HG03521 (cell line): ENCODE data around the gene MYO5A.
"Not testable (repeated sequence)": the region's sequence is repeated elsewhere in the genome, so short reads cannot be mapped to it uniquely, and the experiment has no call there.

Source experiments
- ATAC-seq: cut with Tn5 transposase; IDR thresholded peaks from one replicate; pipeline ENCODE4 v1.9.1; 2021; ENCODE audit warnings: mild to moderate bottlenecking, moderate library complexity; ENCODE audit not compliant: unreplicated experiment

The MYO5A gene

DNA sequence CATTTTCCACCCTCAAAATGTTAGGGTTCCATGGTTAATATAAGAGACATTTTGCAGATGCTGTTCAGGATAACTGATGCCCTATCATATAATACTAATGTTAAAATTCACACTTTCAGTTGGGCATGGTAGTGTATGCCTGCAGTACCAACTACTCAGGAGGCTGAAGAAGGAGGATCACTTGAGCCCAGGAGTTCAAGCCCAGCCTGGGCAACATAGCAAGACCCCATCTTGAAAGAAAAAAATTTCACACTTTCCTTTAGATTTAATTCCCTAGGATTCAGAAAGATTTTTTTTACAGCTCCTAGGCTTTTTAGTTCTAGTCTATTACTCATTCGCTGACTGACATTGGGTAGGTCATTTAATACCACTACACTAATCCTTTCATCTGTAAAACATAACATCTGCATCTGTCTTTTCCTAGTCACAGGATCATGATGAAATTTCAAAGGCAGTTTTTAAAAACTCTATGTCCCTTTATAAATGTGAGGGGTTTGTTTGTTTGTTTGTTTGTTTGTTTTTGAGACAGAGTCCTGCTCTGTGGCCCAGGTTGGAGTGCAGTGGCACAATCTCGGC lies 103.7 kb downstream of the MYO5A start:
- no peak for ATAC-seq

DNA sequence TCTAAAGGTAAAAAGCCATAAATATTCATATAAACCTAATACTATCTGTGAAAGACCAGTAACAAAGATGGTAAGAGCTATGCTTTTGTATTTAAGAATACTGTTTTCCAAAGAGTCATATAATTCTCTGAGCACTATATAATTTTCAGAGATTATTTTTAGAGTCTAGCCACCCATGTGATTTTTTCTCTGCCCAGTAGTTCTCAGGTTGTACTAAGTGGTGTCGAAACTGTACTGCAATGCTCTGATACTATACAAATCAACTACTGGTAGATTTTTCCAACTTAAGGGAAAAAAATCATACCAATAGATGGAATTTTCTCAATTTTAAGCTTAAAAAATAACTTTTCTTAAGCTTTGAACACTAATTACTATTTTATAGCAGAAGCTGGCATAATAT lies 104.8 kb downstream of the MYO5A start:
- ATAC-seq, result no peak

DNA sequence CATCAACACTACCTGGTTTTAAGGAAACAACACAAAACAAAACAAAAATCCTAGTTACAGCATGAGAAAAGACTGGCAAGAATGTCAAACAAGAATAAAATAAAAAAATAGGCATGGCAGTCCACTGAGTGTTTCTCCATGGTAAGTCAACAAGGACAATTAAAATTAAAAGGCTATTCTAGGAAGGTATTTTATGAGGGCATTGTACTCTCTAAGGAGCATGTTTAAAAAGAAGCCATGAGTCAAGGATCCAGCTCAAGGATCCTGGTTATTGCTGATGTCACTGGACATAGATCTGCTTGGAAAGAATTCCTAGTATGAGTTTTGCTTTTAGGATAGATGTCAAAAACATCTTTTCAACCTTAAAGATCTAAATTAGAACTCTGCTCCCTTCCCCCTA lies 106.7 kb downstream of the MYO5A start:
- ATAC-seq, result no peak

DNA sequence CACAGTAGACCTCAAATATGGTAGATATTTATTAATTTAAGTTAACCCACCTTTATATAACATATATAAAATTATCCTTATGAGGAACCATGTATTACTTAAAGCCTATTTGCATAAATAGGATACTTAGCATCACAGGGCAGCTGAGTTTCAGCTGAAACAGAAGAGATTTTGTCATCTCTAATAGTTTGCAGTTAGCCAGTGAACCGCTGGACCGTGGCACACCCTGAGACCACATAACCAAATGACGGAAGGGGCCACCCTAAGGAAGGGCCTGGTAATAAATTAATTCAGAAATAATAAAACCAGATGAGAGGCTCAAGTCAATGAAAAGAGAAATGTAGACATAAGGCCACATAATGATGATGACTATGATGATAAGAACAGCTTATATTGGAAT lies 107.7 kb downstream of the MYO5A start:
- no peak for ATAC-seq

DNA sequence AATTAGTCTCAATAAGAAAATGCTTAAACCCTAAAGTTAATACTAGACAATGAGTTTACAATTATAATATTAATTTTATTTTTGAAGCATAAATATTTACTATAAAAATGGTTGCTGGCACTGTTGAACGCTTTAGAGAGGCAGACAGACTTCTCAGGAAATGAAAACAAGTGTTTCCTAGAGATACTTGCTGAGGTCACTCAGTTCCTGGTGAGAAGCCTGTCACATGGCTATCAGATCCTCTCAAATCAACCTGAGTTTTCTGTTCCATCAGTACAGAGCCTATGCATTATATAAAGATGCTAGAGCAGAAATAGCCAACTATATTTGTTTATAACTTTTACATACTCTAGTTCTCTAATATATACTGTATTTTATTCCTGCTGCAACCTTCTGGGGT lies 109.2 kb downstream of the MYO5A start:
- ATAC-seq, result no peak

DNA sequence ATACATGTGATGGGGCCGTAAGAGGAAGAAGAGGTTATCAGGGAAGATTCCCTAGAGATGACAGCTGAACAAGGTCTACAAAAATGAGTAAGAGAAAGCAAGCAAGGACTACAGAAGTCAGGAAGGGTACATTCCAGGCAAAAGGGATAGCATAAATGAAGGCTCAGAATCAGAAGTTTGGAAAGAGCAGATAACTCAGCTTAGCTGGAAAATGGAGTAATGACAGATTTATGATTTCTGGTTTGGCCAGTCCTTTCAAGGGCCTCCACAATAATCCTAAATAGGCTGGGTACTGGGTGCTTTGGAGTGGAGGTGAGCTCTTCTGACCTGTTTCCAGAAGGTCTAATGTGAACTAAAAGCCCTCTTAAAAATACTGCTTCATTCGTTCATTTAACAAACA lies 110.7 kb downstream of the MYO5A start:
- no peak for ATAC-seq

DNA sequence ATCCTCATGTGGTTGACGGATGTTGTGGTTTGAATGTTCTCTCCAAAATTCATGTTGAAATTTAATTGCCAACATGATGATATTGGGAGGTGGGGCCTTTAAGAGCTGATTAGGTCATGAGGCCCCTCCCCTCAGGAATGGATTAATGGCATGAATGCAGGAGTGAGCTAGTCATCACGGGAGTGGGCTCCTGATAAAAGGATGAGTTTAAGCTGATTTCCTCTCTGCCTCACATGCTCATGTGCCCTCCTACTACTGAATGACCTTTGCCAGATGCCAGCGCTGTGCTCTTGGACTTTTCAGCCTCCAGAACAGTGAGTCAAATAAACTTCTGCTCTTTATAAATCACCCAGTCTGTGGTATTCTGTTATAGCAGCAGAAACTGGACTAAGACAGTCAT lies 111.2 kb downstream of the MYO5A start:
- no peak for ATAC-seq

DNA sequence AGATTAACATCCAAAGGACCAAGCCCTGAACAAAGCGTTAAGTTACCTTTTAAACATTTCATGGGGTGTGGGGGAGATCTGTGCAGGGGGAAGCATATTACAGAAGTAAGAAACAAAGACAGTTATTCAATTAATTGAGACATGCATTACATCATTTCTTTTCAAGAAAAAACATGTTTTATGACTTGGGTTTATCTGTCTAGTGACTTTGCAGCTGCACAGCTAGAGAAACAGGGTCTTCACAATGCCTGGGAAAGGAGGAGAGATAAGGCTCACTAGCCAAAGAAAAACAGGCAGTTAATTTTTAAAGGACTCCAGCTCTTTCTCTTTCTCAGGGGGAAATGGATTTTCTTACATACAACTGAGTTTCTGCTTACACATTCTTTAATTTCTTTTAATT lies 112.1 kb downstream of the MYO5A start:
- not testable (repeated sequence) for ATAC-seq

DNA sequence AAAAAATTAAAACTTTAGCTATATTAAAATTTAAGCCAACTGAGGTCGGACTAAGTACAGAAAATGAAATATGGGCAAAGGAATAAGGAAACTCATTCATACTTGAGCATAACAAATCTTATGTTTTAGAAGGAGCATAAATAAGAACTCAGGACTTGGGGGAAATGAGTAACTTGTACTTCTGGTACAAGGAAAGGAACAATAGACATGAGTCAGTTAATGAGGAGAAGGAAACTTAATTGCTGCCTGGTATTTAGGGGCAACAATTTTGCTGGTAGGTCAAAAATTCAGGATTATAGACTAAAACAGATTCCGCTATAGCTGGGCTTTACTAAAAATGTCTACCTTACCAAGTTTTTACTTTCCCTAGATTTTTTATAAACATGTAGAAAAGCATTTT lies 113.1 kb downstream of the MYO5A start:
- no peak for ATAC-seq

DNA sequence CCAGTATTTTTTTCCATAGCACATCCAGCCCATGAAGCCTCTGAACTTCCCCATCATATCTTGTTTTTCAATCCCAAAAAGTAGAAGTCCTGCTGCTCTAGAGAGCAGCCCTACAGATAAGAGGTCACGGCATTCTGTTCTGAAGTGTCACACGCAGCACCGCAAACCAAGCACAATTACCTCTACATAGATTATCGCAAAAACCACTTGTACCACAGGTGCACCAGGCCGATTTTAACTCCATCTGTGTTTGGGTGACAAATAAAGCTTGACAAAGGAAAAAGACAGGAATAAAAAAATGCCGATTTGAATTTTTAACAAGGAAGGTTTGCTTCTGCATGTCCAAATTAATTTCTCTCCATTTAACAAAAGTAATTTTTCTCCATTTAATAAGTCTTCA lies 113.7 kb downstream of the MYO5A start:
- no peak for ATAC-seq

DNA sequence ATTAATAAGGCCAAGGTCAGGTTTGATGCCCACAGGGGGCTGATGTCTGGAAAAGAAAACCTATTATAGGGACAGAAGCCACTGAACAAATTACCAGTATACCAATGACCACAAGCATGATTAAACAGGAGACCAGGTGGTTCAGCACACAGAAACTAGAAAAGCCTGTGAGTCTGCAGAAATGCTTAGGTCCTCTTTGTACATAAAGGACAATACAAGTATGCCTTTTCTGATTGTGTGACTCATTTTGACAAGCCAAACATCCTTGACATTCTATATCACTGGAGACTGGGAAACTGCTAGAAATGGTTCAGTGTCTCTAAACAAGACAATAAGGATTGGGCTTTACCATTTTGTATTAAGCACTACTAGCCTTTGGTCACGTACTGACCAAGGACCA lies 119.9 kb downstream of the MYO5A start:
- no peak for ATAC-seq

DNA sequence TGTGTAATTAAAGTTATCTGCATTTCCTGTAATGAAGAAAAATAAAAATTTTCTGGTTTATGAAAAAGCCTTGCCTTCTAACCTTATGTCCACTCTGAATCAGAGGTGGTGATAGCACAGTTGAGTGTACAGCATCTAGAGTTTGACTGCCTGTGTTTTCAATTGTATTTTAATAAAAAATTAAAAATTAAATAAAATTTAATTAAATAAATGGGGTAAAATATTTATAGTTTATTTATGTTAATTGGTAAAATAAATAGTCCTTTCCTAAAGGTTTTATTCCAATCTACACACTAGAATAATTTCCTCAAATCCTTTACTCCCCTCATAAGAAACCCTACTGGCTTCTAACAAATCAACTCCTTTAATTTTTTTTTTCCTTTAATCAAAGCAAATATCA lies 121.3 kb downstream of the MYO5A start:
- no peak for ATAC-seq

DNA sequence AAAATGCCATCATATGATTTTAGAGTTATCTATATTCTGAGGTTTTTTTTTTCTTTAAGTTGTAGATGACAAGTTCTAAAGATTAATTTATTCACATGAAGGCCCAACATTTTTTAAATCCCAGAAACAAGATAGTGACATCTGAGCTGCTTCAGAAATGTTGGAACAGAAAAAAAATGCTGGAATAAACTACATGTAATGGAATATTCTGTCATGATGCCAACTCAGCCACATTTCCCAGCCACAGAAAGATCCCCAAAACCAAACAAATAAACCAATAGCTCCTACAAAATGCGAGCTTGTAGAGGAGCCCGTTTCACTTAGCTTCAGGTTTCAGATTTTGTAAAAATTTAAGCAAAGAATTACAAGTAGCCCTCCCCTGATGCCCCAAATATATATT lies 122.1 kb downstream of the MYO5A start:
- no peak for ATAC-seq

DNA sequence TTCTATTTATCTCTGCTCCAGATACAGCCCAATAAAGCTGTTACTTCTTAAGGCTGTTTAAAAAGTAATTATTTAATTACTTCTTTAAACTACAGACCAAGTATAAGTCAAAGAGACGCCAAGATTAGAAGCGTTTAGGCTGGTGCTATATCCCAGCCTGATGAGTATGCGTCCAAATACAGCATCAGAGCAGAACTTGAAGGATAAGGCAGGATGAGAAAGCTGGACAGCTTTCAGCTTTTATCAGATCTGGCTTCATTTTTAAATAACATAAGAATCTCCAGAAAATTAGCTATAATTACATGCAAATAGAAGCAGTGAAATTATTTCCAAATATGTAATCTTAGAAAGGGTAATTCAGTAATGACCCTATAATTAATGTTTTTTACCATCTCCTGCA lies 122.8 kb downstream of the MYO5A start:
- no peak for ATAC-seq

DNA sequence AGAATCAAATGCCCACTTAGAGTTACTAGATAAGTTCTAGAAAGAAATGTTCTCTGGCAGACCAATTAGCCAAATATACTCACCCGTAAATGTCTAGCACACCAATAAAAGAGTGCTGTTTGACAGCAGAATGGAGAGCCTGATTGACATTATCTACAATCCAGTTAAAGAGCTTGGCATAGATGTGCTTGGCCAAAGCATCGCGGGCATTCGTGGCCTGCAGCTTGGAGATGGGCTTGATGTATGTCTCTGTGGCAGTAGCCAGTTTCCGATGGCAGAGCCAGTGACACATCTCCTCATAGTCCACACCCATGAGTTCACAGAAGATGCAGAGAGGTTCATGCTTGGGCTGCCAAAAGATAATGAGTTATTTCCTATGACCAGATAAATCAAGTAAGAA lies 131.6 kb downstream of the MYO5A start:
- no peak for ATAC-seq

DNA sequence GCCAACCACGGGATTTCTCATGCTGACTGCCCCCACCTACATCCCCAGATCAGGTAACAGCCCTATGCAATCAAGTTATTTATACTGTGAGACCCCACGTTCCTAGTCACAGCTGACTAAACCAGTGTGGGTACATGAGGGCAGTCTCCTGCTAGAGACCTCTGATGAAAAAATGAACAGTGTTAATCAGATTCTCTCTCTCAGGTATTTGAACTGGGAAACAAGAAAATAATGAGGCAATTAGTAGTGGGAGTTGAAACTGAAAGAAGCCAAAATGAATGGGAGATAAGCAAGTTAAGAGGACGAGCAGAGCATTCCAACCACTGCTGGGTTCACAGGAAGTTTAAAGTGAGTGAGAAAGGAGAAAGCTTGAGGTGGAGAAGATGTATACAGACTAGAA lies 134.6 kb downstream of the MYO5A start:
- ATAC-seq, result no peak

DNA sequence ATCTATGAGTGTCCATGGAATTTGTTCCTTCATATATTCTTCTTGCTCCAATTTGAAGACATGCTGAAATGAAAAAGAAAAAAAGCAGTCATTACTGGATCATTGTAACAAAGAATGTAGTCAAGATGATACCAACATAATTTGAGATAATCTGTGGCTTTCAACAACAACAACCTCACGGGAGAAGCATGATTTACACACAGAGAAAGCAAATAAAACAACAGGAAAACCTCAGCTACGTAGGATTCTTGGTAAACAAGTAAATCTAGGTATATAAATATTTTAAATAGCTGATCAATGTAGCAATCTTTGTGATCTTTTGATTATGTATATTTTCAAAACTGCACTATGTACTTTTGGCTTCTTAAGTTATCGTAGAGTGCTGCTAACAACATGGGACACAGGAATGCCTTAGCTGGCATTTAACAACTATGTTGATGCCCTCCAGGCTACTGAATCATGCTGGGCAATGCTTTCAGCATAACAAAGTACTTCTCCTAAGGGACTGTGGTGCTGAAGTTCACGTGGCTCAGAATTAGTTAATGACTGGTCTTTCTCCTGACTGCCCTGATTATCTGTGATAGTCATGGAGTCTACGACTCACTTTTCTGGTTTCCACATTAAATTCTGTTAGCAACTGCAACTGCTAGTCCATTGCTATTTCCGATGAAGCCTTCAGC lies 136.5 kb downstream of the MYO5A start:
- ATAC-seq, result no peak

DNA sequence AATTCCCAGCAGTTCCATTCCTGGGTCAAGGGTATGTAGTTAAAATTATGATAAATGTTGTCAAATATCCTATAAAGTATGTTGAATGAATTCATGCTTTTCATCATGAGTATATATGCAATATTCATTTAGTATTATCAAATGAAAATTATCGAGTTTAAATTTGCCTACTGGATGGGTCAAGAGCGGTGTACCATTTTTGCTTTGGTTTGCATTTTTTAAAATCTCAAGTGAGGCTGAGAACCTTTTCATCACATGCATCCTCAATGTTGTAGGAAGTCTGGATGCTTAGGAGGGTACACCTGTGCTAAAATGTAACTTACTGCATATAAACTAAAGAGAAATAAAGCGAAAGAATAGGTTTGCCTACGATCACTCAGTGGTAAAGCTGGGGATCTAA lies 137.6 kb downstream of the MYO5A start:
- no peak for ATAC-seq

DNA sequence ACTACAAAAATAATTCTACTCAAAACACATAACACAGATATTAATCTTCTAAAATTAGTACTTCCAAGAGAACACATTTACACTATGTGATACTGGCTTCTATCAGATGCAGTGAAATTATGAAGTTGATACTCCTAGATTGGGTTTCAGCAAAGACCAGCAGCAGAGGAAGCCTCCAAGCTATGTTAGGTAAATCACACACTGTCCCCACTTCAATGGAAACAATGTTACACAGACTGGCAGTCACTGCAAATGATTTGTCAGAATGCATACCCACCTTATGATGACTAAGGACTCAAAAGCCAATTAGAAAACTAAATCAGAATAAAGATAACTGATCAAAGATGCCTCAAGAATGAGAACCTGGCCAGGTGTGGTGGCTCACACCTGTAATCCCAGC lies 143.0 kb downstream of the MYO5A start:
- ATAC-seq, result no peak

DNA sequence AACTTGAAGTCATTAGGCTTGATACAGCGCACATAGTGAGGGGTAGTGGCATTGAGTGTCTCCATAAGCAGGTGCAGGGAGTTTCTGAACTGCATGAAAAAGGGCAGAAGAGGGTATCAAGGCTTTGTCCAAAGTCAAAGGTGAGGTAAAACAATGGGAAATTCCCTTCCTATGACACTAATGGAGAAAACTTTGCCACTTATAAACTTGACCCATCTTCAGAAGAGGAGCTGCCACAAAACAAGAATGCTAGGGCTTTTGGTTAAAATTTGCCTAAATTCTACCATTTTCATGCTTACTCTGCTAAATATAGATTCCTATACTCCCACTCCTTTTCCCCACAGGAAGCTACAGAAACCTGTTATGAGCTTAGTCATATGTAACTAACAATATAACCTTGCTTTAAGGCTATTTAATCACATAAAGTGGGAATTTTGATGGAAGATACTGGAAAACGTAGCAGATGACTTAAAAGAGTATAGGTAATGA lies 145.5 kb downstream of the MYO5A start:
- ATAC-seq, result no peak

DNA sequence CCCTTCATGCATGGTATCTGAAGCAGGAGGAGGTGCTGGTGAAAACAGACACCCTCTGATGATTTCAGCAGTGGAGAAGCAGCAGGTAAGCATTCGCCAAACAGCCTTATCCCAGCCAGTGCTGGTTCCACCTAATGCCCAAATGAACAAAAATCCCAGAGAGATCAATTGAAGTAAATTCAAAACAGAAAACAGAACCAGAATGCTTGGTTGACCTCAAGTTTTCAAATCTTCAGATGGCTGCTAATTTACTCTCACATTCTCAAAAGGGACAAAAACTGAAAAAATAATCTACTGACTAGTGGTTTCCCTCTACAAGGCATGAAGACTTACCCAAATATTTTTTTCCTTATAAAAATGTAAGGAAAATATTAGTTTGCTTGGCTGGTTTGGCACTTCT lies 146.0 kb downstream of the MYO5A start:
- ATAC-seq, result no peak

DNA sequence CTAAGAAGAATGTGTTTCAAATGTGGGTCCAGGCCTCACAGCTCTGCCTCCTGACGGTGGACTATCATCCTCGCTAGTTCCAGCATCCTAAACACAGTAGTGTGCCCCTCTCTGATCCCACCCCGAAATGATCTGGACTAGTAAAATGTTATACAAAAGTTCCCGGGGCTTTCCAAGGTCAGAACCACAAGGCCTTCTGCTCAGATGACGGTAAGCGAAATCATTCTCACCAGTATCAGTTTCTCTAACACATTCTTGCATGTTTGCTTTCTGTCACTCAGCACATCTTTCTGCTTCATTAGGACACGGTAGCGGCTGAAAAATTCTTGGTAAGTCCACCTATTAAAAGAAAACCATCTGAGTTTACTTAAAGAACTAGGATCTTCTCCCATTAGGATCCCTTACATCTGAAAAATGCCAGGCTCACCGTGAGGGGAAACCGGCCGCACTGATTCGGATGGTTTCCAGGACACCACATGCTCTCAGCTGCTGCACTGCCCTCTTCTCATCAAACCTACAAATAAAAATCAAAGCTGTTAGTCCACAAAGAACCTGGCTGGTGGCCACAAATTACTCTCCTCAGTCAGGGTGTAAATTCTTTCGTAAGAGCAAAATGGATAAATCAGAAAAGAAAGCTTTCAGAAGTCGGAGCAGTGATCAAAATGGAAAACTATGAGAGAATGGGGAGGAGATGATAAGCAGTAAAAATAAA lies 149.1 kb downstream of the MYO5A start:
- peak; percentile 55 for ATAC-seq
